GM12874 (cell line): ENCODE measurements around the gene TMEM101.

Experiments used
- CTCF ChIP-seq: IDR thresholded peaks from 2 replicates; pipeline ENCODE4 v1.5.1; 2011; ENCODE audit warnings: low read depth, mild to moderate bottlenecking, control low read depth, low read length, moderate library complexity; ENCODE audit not compliant: insufficient read depth

TMEM101 gene

GRCh38 chr17:43992641-43993040 lies 22.1 kb downstream of the TMEM101 start:
- TF ChIP-seq CTCF, result no peak

- TF ChIP-seq CTCF, result no peak
Measured at GRCh38 chr17:43988301-43988700, 26.5 kb downstream of the TMEM101 start.

- TF ChIP-seq CTCF, result no peak
Measured at GRCh38 chr17:43987131-43988021, 27.4 kb downstream of the TMEM101 start.

GRCh38 chr17:43986225-43986981 lies 28.4 kb downstream of the TMEM101 start:
- TF ChIP-seq CTCF, result no peak

GRCh38 chr17:43984521-43984920 lies 30.2 kb downstream of the TMEM101 start:
- TF ChIP-seq CTCF, result no peak

GRCh38 chr17:43983515-43984411 lies 31.0 kb downstream of the TMEM101 start:
- TF ChIP-seq CTCF, result no peak

- TF ChIP-seq CTCF, result no peak
Measured at GRCh38 chr17:43983196-43983514, 31.6 kb downstream of the TMEM101 start.
